GM12874 (cell line): Measurements from ENCODE around the gene CCDC196.

Experiments
- CTCF ChIP-seq: IDR thresholded peaks from 2 replicates; pipeline ENCODE4 v1.5.1; 2011; ENCODE audit warnings: low read depth, mild to moderate bottlenecking, control low read depth, low read length, moderate library complexity; ENCODE audit not compliant: insufficient read depth

CCDC196 gene

GRCh38 chr14:66459603-66460002, 26.6 kb upstream of the CCDC196 start:
- no peak for TF ChIP-seq CTCF

GRCh38 chr14:66464261-66464660, 21.9 kb upstream of the CCDC196 start:
- TF ChIP-seq CTCF, result no peak

GRCh38 chr14:66468778-66469367, 17.3 kb upstream of the CCDC196 start:
- no peak for TF ChIP-seq CTCF

- TF ChIP-seq CTCF, result no peak
Observed at GRCh38 chr14:66471584-66471983, 14.6 kb upstream of the CCDC196 start.

GRCh38 chr14:66472251-66472650, 13.9 kb upstream of the CCDC196 start:
- TF ChIP-seq CTCF, result no peak

- TF ChIP-seq CTCF, result no peak
Observed at GRCh38 chr14:66473223-66473622, 12.9 kb upstream of the CCDC196 start.

- TF ChIP-seq CTCF, result no peak
Observed at GRCh38 chr14:66476964-66477363, 9.2 kb upstream of the CCDC196 start.

- TF ChIP-seq CTCF, result no peak
Observed at GRCh38 chr14:66477567-66477966, 8.6 kb upstream of the CCDC196 start.
